Caco-2 (cell line): ENCODE measurements around the gene POU1F1. TPM values are rescaled to one million over a fixed set of nuclear protein-coding genes. Genes with fewer than 3 reads are reported as not detected.

Experiments used
- BruUV-seq: library from RNA; stranded (reverse); fragments of 400-500 nt; replicated peaks from 2 replicates; lab custom pipeline; 2021; lab: Mats Ljungman, UMichigan
- CTCF ChIA-PET: fragments of 300-600 bp; sonication (Branson Sonifier 250); formaldehyde crosslinking; loops from one replicate; lab custom pipeline; 2022; ENCODE audit warnings: antibody characterized with exemption; lab: Charles Lee
- POLR2A ChIA-PET: fragments of 300-600 bp; sonication (Branson Sonifier 250); formaldehyde crosslinking; loops from one replicate; lab custom pipeline; 2022; ENCODE audit warnings: antibody characterized with exemption; lab: Charles Lee
- DNase-seq, 2 experiments: peaks; one replicate each; pipeline versions ENCODE4 v3.0.0 to v3.0.0-alpha.2; 2020 to 2022
- H3K27me3 ChIP-seq: replicated peaks from 2 replicates; pipeline ENCODE4 v1.6.0; 2011; ENCODE audit warnings: low read length; ENCODE audit not compliant: control insufficient read depth, insufficient read depth
- H3K36me3 ChIP-seq: 2 replicates; pipeline ENCODE4 v1.5.1; 2011; ENCODE audit warnings: low read length; ENCODE audit not compliant: control insufficient read depth, insufficient read depth
- H3K4me1 ChIP-seq: fragments of 250-450 bp; sonication (Bioruptor Pico); 2 replicates; pipeline ENCODE4 v1.5.1; 2020; ENCODE audit warnings: mild to moderate bottlenecking
- H3K4me3 ChIP-seq: 2 replicates; pipeline ENCODE4 v1.5.1; 2011; ENCODE audit warnings: low read depth, mild to moderate bottlenecking, control low read depth, low read length
- H3K9me3 ChIP-seq: fragments of 250-450 bp; sonication (Bioruptor Pico); 2 replicates; pipeline ENCODE4 v1.5.1; 2020; ENCODE audit warnings: mild to moderate bottlenecking, moderate library complexity
- H3K27ac Mint-ChIP-seq: one replicate; pipeline ENCODE4 v1.8.0; 2022; ENCODE audit warnings: mixed read lengths; ENCODE audit not compliant: unreplicated experiment
- H3K27me3 Mint-ChIP-seq: one replicate; pipeline ENCODE4 v1.8.0; 2022; ENCODE audit warnings: mixed read lengths; ENCODE audit not compliant: insufficient read depth, unreplicated experiment
- H3K36me3 Mint-ChIP-seq: one replicate; pipeline ENCODE4 v1.8.0; 2022; ENCODE audit warnings: mild to moderate bottlenecking, mixed read lengths; ENCODE audit not compliant: insufficient read depth, unreplicated experiment
- H3K4me1 Mint-ChIP-seq: one replicate; pipeline ENCODE4 v1.8.0; 2022; ENCODE audit warnings: low read depth, mixed read lengths; ENCODE audit not compliant: unreplicated experiment
- H3K4me3 Mint-ChIP-seq: one replicate; pipeline ENCODE4 v1.8.0; 2022; ENCODE audit warnings: mild to moderate bottlenecking, moderate library complexity, mixed read lengths; ENCODE audit not compliant: unreplicated experiment
- H3K9me3 Mint-ChIP-seq: one replicate; pipeline ENCODE4 v1.8.0; 2022; ENCODE audit warnings: mixed read lengths; ENCODE audit not compliant: unreplicated experiment
- intact Hi-C: fragments of 100-400 bp; cut with micrococcal nuclease; formaldehyde crosslinking; loops from one replicate; pipeline ENCODE4 v1.10.0; 2022; ENCODE audit not compliant: unreplicated experiment
- total RNA-seq: library from RNA; stranded (reverse); gene quantifications from 2 replicates; pipeline ENCODE4 v1.2.3, GENCODE V29; 2022
- TF ChIP-seq, protein P1 (sequence below), 2 experiments: fragments of 200-600 bp in 1 of 2; IDR thresholded peaks; 1 replicate in 1 of 2; 2 replicates in 1 of 2; pipeline versions ENCODE4 v1.5.1 to v1.8.0; 2011 to 2022; ENCODE audit warnings: antibody characterized with exemption in 1 of 2, control low read depth in 1 of 2, inconsistent platforms in 1 of 2, low read depth in 1 of 2, low read length in 1 of 2, mild to moderate bottlenecking in 1 of 2, moderate library complexity in 1 of 2; ENCODE audit not compliant: insufficient read depth in 1 of 2, severe bottlenecking in 1 of 2, unreplicated experiment in 1 of 2

Gene POU1F1
- total RNA-seq, 1 experiment from 2014 or later: not detected

DNA sequence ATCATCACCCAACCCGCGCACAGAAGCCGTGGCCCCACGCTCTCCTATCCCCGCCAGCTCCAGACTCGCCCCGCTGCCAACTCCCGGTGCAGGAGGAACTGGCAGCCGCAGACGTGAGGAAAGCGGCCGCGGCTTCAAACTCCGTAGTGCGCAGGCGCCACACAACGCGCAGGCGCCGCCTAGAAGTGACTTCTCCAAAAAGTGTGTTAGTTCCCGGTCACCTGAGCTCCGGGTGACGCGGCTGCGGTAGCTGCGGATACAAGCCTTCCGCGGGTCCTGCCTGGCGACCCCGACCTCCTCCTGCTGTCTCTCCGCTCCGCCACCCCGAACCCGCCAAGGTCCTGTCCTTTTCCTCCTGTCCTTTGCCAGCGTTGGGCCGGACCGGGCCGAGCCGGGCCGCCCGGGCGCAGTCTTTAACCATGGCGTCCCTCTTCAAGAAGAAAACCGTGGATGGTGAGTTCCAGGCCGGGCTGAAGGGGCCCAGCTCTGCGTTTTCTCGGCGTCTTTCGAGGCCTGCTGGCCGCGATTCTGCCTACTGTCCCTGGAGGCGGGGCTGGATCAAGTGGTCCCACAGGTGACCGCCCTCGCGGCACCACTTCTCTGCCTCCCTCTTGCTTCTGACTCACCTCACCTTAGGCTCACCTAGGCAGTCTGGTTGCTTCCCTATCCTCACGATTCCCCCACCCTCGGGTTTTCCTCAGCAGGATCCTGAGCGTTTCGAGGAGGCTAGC, 49.1 kb downstream of the POU1F1 start, which contains the start of gene CHMP2B:
TSS of gene CHMP2B (plus strand) at position 206 of the 731 bp plus-strand sequence. CDS start at position 420, 214 bp downstream.
- no peaks in the 10 kb centered on the region for H3K27me3 Mint-ChIP-seq
- Histone ChIP-seq H3K36me3 (no peaks in the 10 kb centered on the region), H3K4me3 (peak within 1 kb of the TSS; percentile 80), H3K27me3 (no peaks in the 10 kb centered on the region), H3K9me3 (no peaks in the 10 kb centered on the region), H3K4me1 (peaks cover 9% of the 10 kb centered on the region; the same call in 1 of the 2 replicates)
- intact Hi-C loops: loop anchor here (1.0 kb wide), 1 partner anchor 21 kb away; no protein-coding TSS in a partner anchor
- H3K27ac Mint-ChIP-seq: peak within 1 kb of the TSS; percentile 94
- POLR2A ChIA-PET: no interaction called here
- H3K4me3 Mint-ChIP-seq: peak within 1 kb of the TSS; percentile 87
- H3K9me3 Mint-ChIP-seq: no peaks in the 10 kb centered on the region
- no TSS peak for BruUV-seq
- CTCF ChIA-PET: interaction anchor here (0.6 to 0.8 kb wide), 2 partner anchors 11 to 161 kb away, joined by 3 read pairs; no protein-coding TSS in a partner anchor
- H3K36me3 Mint-ChIP-seq: peaks cover 15% of the 10 kb centered on the region
- TF ChIP-seq, protein P1, sequence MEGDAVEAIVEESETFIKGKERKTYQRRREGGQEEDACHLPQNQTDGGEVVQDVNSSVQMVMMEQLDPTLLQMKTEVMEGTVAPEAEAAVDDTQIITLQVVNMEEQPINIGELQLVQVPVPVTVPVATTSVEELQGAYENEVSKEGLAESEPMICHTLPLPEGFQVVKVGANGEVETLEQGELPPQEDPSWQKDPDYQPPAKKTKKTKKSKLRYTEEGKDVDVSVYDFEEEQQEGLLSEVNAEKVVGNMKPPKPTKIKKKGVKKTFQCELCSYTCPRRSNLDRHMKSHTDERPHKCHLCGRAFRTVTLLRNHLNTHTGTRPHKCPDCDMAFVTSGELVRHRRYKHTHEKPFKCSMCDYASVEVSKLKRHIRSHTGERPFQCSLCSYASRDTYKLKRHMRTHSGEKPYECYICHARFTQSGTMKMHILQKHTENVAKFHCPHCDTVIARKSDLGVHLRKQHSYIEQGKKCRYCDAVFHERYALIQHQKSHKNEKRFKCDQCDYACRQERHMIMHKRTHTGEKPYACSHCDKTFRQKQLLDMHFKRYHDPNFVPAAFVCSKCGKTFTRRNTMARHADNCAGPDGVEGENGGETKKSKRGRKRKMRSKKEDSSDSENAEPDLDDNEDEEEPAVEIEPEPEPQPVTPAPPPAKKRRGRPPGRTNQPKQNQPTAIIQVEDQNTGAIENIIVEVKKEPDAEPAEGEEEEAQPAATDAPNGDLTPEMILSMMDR (IDR thresholded peaks at IDR 0.05; ENCODE audit: insufficient read depth in 1 of 2, low read depth in 1 of 2, low read length in 1 of 2, severe bottlenecking in 1 of 2, unreplicated experiment in 1 of 2): no peak
- peak; percentile 90 to 91 for DNase-seq
- peaks cover 19% of the 10 kb centered on the region for H3K4me1 Mint-ChIP-seq

DNA sequence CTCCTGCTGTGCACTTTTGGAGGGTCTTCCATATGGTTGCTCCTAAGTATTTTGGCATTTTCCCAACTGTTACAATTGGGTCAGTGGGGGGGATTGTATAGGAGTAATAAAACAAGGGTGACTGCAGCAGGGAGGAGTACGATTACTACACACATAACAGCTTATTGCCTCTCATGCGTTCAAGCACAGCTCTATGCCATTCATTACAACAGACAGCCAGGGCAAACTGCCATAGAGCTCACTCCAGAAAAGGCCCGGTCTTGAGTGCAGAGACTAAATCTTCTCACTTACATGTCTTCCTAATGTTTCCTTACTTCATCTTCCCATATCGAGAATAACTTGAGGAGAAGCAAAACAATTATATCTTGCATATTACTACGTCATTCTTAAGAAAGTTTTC, 50.7 kb downstream of the POU1F1 start:
- intact Hi-C loops: no loop called here
- Mint-ChIP-seq H3K27ac (no peak overlapping the region), H3K4me3 (peak overlapping the region; percentile 87), H3K36me3 (peaks cover 8% of the 10 kb centered on the region), H3K27me3 (no peaks in the 10 kb centered on the region), H3K9me3 (no peaks in the 10 kb centered on the region), H3K4me1 (peaks cover 9% of the 10 kb centered on the region)
- no peaks in the 10 kb centered on the region for H3K36me3 ChIP-seq
- no peaks in the 10 kb centered on the region for H3K9me3 ChIP-seq
- DNase-seq: no peak
- no peaks in the 10 kb centered on the region for H3K27me3 ChIP-seq
- peaks cover 9% of the 10 kb centered on the region; the same call in 1 of the 2 replicates for H3K4me1 ChIP-seq
- BruUV-seq: no TSS peak
- CTCF ChIA-PET: no interaction called here
- TF ChIP-seq, protein P1 (IDR thresholded peaks at IDR 0.05; ENCODE audit: insufficient read depth in 1 of 2, low read depth in 1 of 2, low read length in 1 of 2, severe bottlenecking in 1 of 2, unreplicated experiment in 1 of 2): no peak
- no peak overlapping the region for H3K4me3 ChIP-seq
- POLR2A ChIA-PET: no interaction called here

DNA sequence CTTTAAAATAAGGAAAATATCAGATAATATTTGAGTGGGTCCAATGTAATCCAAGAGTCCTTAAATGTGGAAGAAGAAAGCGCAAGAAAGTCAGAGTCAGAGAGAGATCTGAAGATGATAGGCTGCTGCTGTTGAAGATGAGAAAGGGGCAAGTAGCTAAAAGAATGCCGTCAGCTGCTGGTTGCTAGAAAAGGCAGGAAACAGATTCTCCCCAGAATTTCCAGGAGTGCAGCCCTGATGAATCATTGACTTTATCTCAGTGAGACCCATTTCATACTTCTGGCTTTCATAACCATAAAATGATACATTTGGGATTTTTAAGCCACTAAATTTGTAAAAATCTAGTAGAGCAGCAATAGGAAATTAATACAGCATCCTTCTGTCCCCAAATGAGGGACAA, 56.8 kb downstream of the POU1F1 start:
- ChIA-PET POLR2A (no interaction called here), CTCF (no interaction called here)
- intact Hi-C loops: no loop called here
- no peaks in the 10 kb centered on the region for H3K4me1 Mint-ChIP-seq
- no peaks in the 10 kb centered on the region for H3K27me3 Mint-ChIP-seq
- no peaks in the 10 kb centered on the region for H3K9me3 ChIP-seq
- H3K4me3 ChIP-seq: no peak overlapping the region
- no peaks in the 10 kb centered on the region for H3K36me3 ChIP-seq
- no TSS peak for BruUV-seq
- no peaks in the 10 kb centered on the region; the same call in 1 of the 2 replicates for H3K4me1 ChIP-seq
- no peak for DNase-seq
- H3K36me3 Mint-ChIP-seq: no peaks in the 10 kb centered on the region
- H3K27ac Mint-ChIP-seq: no peak overlapping the region
- no peaks in the 10 kb centered on the region for H3K27me3 ChIP-seq
- H3K9me3 Mint-ChIP-seq: no peaks in the 10 kb centered on the region
- H3K4me3 Mint-ChIP-seq: no peak overlapping the region
- TF ChIP-seq, protein P1 (IDR thresholded peaks at IDR 0.05; ENCODE audit: insufficient read depth in 1 of 2, low read depth in 1 of 2, low read length in 1 of 2, severe bottlenecking in 1 of 2, unreplicated experiment in 1 of 2): no peak
